ENCODE results near the gene SMIM24.
"Not testable (repeated sequence)": the region's sequence is repeated elsewhere in the genome, so short reads cannot be mapped to it uniquely, and the experiment has no call there.

Gene SMIM24

DNA sequence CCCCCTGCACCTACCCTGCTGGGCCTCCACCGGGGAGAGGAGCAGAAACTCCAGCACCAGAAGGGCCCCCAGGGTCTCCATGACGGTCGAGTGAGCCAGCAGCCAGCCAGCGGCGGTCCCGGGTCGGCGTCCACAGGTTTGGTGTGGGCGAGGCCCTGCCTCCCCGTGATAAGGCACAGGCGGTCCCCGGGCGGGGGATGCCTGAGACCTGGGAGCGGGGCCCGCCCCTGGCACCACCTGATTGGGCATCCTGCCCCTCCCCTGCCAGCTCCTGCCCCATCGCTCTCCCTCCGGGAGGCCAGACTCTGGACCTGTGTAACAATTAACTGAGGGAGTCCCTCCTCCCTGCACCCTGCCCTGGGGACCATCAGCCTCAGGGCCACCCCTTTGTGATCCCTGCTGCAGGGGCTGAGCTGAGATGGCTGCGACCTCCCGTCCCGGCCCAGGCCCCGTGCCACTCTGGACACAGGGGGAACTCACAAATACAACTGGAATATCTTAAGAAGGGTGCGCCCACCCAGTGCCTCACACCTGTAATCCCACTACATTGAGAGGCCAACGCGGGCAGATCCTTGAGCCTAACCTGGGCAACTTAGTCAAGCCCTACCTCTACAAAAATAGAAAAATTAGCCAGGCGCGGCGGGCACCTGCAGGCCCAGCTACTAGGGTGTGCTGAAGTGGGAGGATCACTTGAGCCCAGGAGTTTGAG, at the start of gene SMIM24:
Gene SMIM24 (minus strand): TSS at position 143 of the 709 bp plus-strand sequence. CDS start 62 bp downstream, at position 81.
- no peak for DNase-seq

- DNase-seq: not testable (repeated sequence)
Observed at GRCh38 chr19:3529299-3529698, 49.0 kb upstream of the SMIM24 start.

- no peak for DNase-seq
Observed at GRCh38 chr19:3528539-3529211, 48.4 kb upstream of the SMIM24 start.

DNA sequence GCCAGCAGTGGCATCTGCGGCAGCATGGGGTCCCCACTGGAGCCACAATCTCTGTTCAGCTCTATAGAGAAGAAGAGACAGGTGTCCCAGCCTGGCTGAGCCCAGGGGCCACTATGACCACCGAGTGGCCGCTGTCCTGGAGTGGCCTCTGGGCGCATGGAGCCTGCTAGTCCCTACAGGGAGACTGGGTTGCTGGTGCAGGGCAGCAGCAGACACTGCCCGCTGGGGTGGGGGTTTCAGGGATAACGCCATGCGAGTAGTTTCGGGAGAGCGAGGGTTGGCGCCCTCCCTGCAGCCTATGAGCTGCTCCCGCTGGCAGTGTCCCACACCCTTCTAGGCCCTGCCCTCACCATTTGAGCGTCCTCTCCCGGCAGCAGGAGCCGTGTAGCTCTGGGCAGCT, 47.8 kb upstream of the SMIM24 start:
- no peak for DNase-seq

DNA sequence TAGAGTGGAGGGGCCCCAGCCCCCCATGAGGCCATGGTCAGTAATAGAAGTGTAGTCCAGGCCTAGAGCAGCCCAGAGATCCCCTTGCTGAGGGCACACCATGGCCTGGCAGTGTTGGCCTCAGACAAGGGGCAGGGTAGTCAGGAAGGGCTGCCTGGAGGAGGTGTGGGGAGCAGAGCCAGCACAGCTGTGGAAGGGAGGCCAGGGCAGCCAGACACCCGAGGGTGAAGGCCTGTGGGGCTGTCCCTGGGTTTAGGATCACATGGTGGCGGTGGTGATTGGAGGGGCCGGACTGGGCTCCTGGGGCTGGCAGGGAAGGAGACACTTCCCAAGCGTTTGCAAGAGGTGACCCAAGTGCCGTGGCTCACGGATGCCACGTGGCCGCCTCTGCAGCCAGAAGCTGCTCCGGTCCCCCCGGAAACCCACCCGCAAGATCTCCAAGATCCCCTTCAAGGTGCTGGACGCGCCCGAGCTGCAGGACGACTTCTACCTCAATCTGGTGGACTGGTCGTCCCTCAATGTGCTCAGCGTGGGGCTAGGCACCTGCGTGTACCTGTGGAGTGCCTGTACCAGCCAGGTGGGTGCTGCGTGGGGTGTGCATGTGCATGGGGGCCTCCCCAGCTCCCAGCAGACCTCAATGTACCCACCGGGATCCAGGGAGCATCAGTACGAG, 47.0 kb upstream of the SMIM24 start:
- no peak for DNase-seq

GRCh38 chr19:3526507-3527237, 46.3 kb upstream of the SMIM24 start:
- DNase-seq: no peak

DNA sequence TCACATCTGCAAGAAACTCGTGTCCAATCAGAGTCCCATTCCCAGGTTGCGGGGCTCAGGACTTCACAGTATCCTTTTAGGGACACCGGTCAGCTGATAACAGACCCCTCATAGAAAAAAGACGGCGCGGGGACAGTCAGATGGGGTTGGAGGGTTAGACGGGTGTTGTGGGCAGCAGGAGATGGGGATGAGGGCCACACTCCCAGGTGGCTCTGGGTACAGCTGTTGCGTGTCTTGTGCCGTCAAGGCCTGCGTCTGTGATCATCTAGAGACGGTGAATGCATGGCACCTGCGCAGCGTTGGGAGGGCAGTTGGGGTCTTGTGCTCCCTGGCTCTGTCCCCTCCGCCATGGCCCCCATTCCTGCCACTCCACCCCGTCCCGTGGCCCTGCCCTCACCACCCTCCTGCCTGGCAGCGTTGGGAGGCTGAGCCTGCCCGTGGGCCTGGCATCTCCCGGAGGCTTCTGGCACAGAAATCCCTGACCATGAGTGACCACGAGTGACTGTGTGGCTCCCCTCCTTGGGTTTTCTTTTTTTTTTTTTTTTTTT, 44.7 kb upstream of the SMIM24 start:
- no peak for DNase-seq

DNA sequence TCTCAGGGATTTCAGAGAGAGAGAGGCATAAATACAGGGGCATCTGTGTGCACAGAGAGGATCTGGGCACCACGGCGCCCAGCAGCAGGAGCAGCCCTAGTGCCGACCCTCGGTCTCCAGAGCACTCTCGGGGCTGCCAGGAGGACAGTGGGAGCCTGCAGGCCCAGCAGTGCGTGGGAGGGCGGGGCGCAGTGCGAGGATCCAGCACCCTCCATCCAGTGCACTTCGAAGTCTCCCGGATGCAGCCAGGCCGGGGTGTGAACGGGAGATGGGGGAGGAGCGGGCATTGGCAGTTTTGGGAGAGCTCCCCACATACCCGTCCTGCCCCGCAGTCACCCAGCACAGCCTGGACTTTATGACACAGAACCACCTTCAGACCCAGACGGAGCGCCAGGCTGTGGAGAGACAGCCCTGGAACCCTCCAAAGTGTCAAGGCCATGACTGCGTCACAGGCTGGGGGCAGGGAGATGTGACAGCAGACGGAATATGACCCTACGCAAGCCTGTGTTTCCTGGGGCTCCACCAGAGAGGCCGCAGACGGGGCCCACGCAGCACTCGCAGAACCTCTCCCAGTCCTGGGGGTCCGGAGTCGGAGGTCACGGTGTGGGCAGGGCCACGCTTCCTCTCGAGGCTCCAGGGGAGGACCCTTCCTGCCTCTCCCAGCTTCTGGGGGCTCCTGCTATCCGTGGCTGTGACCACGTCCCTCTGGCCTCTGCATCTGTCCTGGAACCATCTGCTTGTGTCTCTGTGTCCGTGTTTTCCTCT, 43.9 kb upstream of the SMIM24 start:
- no peak for DNase-seq

GRCh38 chr19:3523361-3524077, 43.2 kb upstream of the SMIM24 start:
- DNase-seq: no peak

DNA sequence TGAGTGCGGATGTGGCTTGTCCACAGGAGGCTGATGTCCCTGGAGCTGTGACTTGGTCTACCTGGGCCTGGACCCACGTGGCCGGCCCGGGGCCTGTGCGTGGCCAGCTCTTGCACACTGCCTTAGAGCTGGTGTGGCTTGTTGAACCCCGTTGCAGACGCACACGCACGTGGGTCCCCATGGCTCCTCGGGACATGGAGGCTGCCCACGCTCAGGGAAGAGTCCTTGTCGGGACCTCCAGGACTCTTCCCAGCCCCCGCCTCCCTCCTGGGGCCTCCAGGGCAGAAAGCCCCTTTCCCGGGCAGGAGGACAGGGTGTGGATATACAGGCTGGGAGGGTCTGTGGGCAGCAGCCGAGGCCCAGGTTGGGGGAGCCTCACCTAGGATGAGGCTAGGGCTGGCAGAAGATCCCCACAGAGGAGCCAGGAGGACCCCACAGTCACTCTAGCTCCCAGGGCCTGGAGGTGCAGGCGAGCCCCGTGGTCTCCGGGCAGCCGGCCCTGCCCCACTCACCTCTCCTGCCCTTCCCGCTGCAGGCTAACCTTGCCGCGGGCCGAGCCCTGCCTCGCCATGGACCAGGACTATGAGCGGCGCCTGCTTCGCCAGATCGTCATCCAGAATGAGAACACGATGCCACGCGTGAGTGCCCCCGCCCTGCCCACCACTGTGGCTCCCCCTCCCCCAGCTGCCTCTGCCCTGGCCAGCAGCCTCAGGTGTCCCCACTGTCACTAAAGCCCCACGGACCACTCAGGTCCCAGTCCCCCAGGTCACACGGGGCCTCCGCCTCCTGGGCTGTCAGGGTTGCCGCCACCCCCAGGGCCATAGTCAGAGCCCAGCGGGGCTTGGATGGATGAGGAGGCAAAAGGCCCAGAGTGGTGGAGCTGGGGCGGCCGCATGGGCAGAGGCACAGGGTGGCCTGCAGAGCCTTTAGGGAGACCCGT, 42.4 kb upstream of the SMIM24 start:
- DNase-seq: no peak

DNA sequence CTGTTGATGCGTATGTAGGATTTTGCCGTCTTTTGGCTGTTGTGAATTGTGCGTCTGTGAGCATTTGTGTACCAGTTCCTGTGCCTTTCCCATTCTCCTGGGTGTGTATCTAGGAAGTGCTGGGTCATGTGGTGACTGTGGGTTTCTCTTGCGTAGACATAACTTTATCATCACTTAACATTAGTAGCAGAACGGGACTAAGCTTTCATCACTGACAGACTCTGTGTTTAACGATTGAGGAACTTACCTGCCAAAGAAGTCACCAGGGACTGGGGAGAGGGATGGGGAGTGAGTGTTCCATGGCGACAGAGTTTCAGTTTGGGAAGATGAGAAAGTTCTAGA, 40.8 kb upstream of the SMIM24 start:
- DNase-seq: no peak

- DNase-seq: no peak
Observed at GRCh38 chr19:3520166-3521103, 40.1 kb upstream of the SMIM24 start.

DNA sequence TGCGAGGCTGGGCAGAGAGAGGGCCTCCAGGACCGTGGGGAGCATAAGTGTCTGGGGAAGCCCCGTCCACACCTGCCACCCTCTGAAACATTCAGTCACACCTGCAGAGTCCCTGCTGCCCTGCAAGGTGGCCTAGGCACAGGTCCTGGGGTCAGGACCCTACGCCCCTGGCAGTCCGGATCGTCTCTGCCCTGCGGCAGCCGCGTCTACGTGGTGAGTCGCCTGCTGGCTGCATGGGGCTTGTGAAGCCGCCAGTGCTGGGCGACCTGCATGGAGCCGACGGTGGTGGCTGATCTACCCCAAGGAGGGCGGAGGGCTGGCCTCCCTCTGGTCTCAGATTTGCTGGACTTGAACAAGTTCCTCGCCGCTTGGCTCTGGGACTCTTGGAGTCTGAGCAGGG, 38.8 kb upstream of the SMIM24 start:
- no peak for DNase-seq

DNA sequence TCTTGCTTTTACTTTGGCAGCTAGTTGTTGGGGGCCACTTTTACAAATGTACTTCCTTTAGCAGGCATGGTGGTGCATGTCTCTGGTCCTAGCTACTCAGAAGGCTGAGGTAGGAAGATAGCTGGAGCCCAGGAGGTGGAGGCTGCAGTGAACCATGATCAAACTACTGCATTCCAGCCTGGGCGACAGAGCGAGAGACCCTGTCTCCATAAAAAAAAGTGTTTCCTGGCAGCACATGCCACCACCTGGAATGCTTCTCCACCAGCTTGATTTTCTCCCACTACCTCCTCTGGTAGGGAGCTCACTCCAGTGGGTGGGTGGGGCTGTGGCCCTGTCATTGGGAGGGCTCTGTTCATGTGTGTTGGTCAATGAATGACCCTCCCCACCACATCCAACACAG, 38.3 kb upstream of the SMIM24 start:
- DNase-seq: no peak

DNA sequence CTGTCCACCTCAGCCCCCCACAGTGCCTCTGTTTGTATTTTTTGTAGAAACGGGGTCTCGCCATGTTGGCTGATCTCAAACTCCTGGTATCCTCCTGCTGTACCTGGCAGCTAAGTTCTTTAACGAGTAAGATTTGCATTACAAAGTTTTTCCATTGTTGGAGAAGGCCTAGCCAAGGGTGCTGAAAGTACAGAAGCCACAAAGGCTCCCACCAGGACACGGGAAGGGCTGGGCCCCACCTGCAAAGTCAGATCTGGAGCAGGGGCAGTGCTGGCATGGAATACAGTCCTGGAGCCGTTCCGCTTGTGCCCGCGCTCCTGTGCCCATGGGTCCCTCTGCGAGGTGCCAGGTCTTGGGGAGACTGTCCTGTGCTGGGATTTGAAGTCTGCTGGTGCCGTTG, 37.9 kb upstream of the SMIM24 start:
- DNase-seq: no peak

DNA sequence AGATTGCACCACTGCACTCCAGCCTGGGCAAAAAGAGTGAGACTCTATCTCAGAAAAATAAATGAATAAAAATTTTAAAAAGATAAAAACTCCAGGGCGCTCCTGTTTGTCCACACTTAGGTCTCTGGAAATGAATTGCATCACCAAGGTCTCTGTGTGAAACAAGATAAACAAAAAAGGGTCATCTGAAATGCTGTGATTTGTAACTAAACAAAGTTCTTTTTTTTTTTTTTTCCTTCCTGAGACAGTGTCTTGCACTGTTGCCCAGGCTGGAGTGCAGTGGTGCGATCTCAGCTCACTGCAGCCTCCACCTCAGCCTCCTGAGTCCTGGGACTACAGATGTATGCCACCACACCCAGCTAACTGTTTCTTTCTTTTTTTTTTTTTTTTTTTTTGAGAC, 37.3 kb upstream of the SMIM24 start:
- no peak for DNase-seq

- DNase-seq: peak; percentile 31
Observed at GRCh38 chr19:3516675-3517207, 36.4 kb upstream of the SMIM24 start.

GRCh38 chr19:3515891-3516422, 35.6 kb upstream of the SMIM24 start:
- no peak for DNase-seq

DNA sequence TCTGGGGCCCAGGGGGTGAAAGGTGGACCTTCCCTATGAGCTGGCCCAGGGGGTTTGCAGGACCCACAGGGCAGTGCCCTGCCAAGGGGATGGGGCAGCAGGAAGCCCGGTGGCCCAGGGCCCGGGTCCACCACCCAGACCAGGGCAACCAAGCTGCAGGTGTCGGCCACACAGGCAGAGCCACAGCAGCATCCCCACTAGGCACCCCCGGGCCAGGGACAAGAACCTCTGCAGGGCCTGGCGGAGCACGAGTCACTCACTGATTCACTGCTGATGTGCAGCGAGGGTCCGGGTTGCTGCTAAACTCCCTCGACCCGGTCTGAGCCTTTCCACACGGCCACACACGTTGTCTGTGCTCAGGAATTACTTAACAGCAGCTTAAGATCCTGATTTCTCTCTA, 34.6 kb upstream of the SMIM24 start:
- DNase-seq: no peak

All from NCI-H1694 (cell line).